ENCODE measurements around the gene HIGD2A. TPM values are rescaled to one million over a fixed set of nuclear protein-coding genes. Genes with fewer than 3 reads are reported as not detected.
A peak's percentile ranks its signal among the peaks of the same experiment; 100 is the strongest.

Gene HIGD2A
- total and polyA plus RNA-seq, 2 of the 13 experiments (the other 11 are each of a cell fraction or from before 2014, with no cell fraction given) = 89.2 to 146 TPM

- no peak; the same call in 1 of the 2 replicates for TF ChIP-seq ZNF576 (CRISPR knock-in tag; IDR thresholded peaks at IDR 0.05)
- peak; percentile 76 for TF ChIP-seq RXRB (CRISPR knock-in tag; IDR thresholded peaks at IDR 0.05; ENCODE audit: borderline replicate concordance)
- TF ChIP-seq PHF21A (CRISPR knock-in tag; IDR thresholded peaks at IDR 0.05) = no peak
- TF ChIP-seq SKI (IDR thresholded peaks at IDR 0.05; ENCODE audit: partially characterized antibody) = peak; percentile 41
- TF ChIP-seq SUZ12 (IDR thresholded peaks at IDR 0.05; ENCODE audit: low read depth, low read length) = peak; percentile 65
- peak; percentile 55; the same call in 1 of the 2 replicates for TF ChIP-seq ZFP36L1 (CRISPR knock-in tag; IDR thresholded peaks at IDR 0.05)
- peak; percentile 81 for TF ChIP-seq ZGPAT (CRISPR knock-in tag; IDR thresholded peaks at IDR 0.05)
- no peak for TF ChIP-seq PRPF4 (IDR thresholded peaks at IDR 0.05; ENCODE audit: low read depth, low read length, poor library complexity, severe bottlenecking)
- TF ChIP-seq ZNF501 (CRISPR knock-in tag; IDR thresholded peaks at IDR 0.05) = peak; percentile 98
- TF ChIP-seq ZNF782 (CRISPR knock-in tag; IDR thresholded peaks at IDR 0.05; ENCODE audit: borderline replicate concordance) = no peak
- peak; percentile 89; the same call in 1 of the 2 replicates for TF ChIP-seq POGK (CRISPR knock-in tag; conservative IDR thresholded peaks at IDR 0.05)
- TF ChIP-seq YEATS4 (CRISPR knock-in tag; IDR thresholded peaks at IDR 0.05; ENCODE audit: borderline replicate concordance) = peak; percentile 77
- TF ChIP-seq NFRKB (IDR thresholded peaks at IDR 0.05) = no peak
- peak; percentile 34; the same call in 1 of the 2 replicates for TF ChIP-seq BORCS8-MEF2B (CRISPR knock-in tag; IDR thresholded peaks at IDR 0.05)
- no peak for TF ChIP-seq SRSF4 (IDR thresholded peaks at IDR 0.05; ENCODE audit: low read depth, low read length, poor library complexity, severe bottlenecking)
- TF ChIP-seq SAFB2 (CRISPR knock-in tag; IDR thresholded peaks at IDR 0.05; ENCODE audit: borderline replicate concordance, low read depth) = no peak; the same call in 1 of the 2 replicates
- TF ChIP-seq ZNF121 (CRISPR knock-in tag; IDR thresholded peaks at IDR 0.05) = no peak
- peak; percentile 58 for TF ChIP-seq ARID5B (CRISPR knock-in tag; IDR thresholded peaks at IDR 0.05)
- TF ChIP-seq ZNF562 (CRISPR knock-in tag; IDR thresholded peaks at IDR 0.05; ENCODE audit: borderline replicate concordance) = no peak
- TF ChIP-seq CREM (IDR thresholded peaks at IDR 0.05) = peak; percentile 76
- TF ChIP-seq CREM (CRISPR knock-in tag; IDR thresholded peaks at IDR 0.05) = no peak
- no peak for TF ChIP-seq CC2D1A (CRISPR knock-in tag; IDR thresholded peaks at IDR 0.05)
- no peak for TF ChIP-seq CREBL2 (CRISPR knock-in tag; IDR thresholded peaks at IDR 0.05; ENCODE audit: borderline replicate concordance)
These were observed 26.9 kb upstream of the HIGD2A start, which contains the start of gene KIAA1191 (continued) for GRCh38 chr5:176361437-176362232.

Measured in HepG2 (cell line).